Measurements from ENCODE around the gene CDO1. TPM values are rescaled to one million over a fixed set of nuclear protein-coding genes. Genes with fewer than 3 reads are reported as not detected.

The CDO1 gene
- total and polyA plus RNA-seq, 4 experiments from 2014 or later: 1.1 to 1.4 TPM; not detected in 2

DNA sequence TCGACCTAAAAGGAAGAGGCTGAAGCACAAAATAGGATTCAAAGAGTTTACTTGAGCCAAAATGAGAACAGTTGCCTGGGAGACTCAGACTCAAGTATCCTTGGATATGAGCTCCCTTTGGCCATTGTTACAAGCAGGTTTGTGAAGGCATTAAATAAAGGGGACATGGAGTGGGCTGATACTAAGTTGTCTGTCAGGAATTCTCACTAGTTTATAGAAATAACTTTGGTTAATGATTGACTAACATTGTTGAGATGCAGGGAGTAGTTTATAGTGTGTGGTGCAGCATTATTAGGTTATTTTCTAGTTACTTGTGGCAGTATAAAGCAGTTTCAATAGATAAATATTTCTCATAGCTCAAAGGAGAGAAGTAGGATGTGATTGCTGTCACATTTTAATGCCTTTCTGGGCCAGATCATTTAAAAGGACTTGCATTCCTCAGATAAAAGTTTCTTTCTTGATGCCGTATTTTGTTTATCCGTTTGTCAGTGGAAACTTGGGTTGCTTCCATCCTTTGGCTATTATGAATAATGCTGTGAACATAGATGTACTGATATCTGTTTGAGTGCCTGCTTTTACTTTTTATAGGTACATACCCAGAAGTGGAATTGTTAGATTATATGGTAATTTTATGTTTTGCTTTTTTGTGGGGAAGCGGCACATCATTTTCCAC is 34.4 kb upstream of the CDO1 start:
- Mint-ChIP-seq H3K27me3 (no peaks in the 10 kb centered on the region), H3K4me1 (peaks cover 25 to 36% (median 31%) of the 10 kb centered on the region in 4 donors), H3K9me3 (peaks cover 4 to 12% (median 7%) of the 10 kb centered on the region in 8 donors), H3K4me3 (no peak overlapping the region), H3K27ac (peak overlapping the region in 1 of 7 donors; percentile 0), H3K36me3 (peaks cover 5 to 18% of the 10 kb centered on the region in 2 donors)
- Histone ChIP-seq H3K27me3 (ENCODE audit: insufficient read depth, low read length) (no peaks in the 10 kb centered on the region), H3K9me3 (ENCODE audit: control insufficient read depth in 1 of 2, low read length in 2 of 2) (no peaks in the 10 kb centered on the region), H3K27ac (ENCODE audit: low read depth, low read length) (no peak overlapping the region), H3K4me3 (ENCODE audit: low read length in 2 of 2) (no peak overlapping the region), H3K36me3 (ENCODE audit: insufficient read depth, low read length) (no peaks in the 10 kb centered on the region), H3K4me1 (ENCODE audit: insufficient read depth, low read length) (peaks cover 4% of the 10 kb centered on the region)
- ChIA-PET CTCF (ENCODE audit: partially characterized antibody) (no interaction called here), POLR2A (ENCODE audit: partially characterized antibody) (no interaction called here)
- no peak for DNase-seq
- intact Hi-C loops (cut with micrococcal nuclease): no loop called here

DNA sequence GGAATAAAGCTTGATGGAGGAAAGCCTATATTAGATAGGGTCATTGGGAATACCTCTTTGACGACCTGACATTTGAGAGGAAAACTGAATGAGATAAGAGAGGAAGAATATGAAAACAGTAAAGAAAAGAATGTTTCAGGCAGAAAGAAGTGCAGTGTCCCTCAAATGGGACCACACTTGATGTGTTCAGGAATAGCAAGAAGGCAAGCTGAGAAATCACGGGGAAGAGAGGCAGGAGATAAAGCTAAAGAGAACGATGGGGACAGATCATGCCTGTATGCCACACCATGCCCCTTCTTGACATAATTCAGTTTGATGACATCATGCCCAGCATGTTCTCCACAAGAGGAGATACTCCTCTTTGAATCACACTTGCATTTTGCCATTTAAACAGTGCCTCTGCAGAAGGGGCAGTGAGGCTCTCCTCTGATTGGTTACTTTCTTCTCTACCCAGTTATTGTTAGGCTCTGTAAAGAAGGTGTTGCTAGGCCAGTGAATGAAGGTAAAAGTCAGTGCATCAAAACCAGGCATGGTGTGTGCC is 32.9 kb upstream of the CDO1 start:
- H3K27me3 ChIP-seq (ENCODE audit: insufficient read depth, low read length): no peaks in the 10 kb centered on the region
- H3K36me3 ChIP-seq (ENCODE audit: insufficient read depth, low read length): no peaks in the 10 kb centered on the region
- no peak overlapping the region for H3K27ac ChIP-seq (ENCODE audit: low read depth, low read length)
- H3K9me3 Mint-ChIP-seq: peaks cover 2 to 12% (median 6%) of the 10 kb centered on the region in 8 donors
- ChIA-PET POLR2A (ENCODE audit: partially characterized antibody) (no interaction called here), CTCF (ENCODE audit: partially characterized antibody) (no interaction called here)
- peaks cover 9% of the 10 kb centered on the region for H3K4me1 ChIP-seq (ENCODE audit: insufficient read depth, low read length)
- DNase-seq: no peak
- no peaks in the 10 kb centered on the region for H3K27me3 Mint-ChIP-seq
- no peak overlapping the region for H3K4me3 ChIP-seq (ENCODE audit: low read length in 2 of 2)
- H3K9me3 ChIP-seq (ENCODE audit: control insufficient read depth in 1 of 2, low read length in 2 of 2): no peaks in the 10 kb centered on the region
- peaks cover 30 to 39% (median 33%) of the 10 kb centered on the region in 4 donors for H3K4me1 Mint-ChIP-seq
- peaks cover 5 to 13% of the 10 kb centered on the region in 2 donors for H3K36me3 Mint-ChIP-seq
- intact Hi-C loops (cut with micrococcal nuclease): no loop called here
- H3K27ac Mint-ChIP-seq: peak overlapping the region in 1 of 7 donors; percentile 1
- H3K4me3 Mint-ChIP-seq: no peak overlapping the region

DNA sequence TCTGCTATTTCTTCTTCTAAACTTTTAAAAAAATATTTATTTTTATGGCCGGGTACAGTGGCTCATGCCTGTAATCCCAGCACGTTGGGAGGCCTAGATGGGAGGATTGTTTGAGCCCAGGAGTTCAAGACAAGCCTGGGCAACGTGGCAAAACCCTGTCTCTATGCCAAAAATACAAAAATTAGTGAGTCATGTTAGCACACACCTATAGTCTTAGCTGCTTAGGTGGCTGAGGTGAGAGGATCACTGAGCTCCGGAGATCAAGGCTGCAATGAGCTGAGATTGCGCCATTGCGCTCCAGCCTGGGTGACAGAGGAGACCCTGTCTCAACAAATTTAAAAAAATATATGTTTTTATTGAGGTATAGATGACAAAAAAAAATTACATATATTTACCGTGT is 30.8 kb upstream of the CDO1 start:
- no peaks in the 10 kb centered on the region for H3K9me3 Mint-ChIP-seq
- peaks cover 0 to 4% of the 10 kb centered on the region in 2 donors for H3K36me3 Mint-ChIP-seq
- H3K27ac ChIP-seq (ENCODE audit: low read depth, low read length): no peak overlapping the region
- CTCF ChIA-PET (ENCODE audit: partially characterized antibody): interaction anchor here (0.6 to 1.2 kb wide), 2 partner anchors 8 to 212 kb away, joined by 3 to 4 read pairs; no protein-coding TSS in a partner anchor
- no peak for DNase-seq
- H3K4me3 ChIP-seq (ENCODE audit: low read length in 2 of 2): no peak overlapping the region
- H3K36me3 ChIP-seq (ENCODE audit: insufficient read depth, low read length): no peaks in the 10 kb centered on the region
- H3K27me3 ChIP-seq (ENCODE audit: insufficient read depth, low read length): no peaks in the 10 kb centered on the region
- POLR2A ChIA-PET (ENCODE audit: partially characterized antibody): no interaction called here
- H3K9me3 ChIP-seq (ENCODE audit: control insufficient read depth in 1 of 2, low read length in 2 of 2): no peaks in the 10 kb centered on the region
- intact Hi-C loops (cut with micrococcal nuclease): no loop called here
- peaks cover 31 to 54% (median 42%) of the 10 kb centered on the region in 4 donors for H3K4me1 Mint-ChIP-seq
- H3K27ac Mint-ChIP-seq: no peak overlapping the region
- H3K4me3 Mint-ChIP-seq: no peak overlapping the region
- H3K4me1 ChIP-seq (ENCODE audit: insufficient read depth, low read length): peaks cover 26% of the 10 kb centered on the region
- H3K27me3 Mint-ChIP-seq: no peaks in the 10 kb centered on the region

DNA sequence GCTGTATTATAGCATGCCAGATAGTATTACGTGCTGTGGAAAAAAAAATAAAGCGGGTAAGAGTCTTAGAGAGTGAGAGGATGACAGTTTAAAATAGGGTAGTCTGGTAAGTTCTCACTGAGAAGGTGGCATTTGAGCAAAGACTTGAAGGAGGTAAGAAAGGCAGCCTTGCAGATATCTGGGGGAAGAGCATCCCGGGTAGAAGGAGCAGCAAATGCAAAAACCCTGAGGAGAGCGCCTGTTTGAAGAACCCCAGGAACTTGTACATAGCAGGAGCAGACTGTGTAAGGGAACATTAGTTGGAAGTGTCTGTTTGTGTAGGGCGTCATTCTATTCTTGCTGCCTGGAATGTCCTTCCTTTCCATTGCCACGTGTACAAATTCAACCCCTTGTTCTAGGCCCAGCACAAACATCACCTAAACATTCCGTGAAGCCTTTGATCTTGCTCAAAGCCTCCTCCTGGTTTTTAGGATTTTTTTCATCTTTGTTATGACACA is 27.9 kb upstream of the CDO1 start:
- no peaks in the 10 kb centered on the region for H3K9me3 Mint-ChIP-seq
- no peak for DNase-seq
- peaks cover 39% of the 10 kb centered on the region for H3K4me1 ChIP-seq (ENCODE audit: insufficient read depth, low read length)
- ChIA-PET POLR2A (ENCODE audit: partially characterized antibody) (interaction anchor here (4.5 to 5.8 kb wide), 2 partner anchors 219 to 300 kb away, joined by 29 to 59 read pairs; partner anchors contain the start of genes FEM1C and TMED7), CTCF (ENCODE audit: partially characterized antibody) (interaction anchor here (1.0 kb wide), 1 partner anchor 301 kb away, joined by 3 read pairs; no protein-coding TSS in a partner anchor)
- H3K27me3 ChIP-seq (ENCODE audit: insufficient read depth, low read length): no peaks in the 10 kb centered on the region
- no peaks in the 10 kb centered on the region for H3K27me3 Mint-ChIP-seq
- no peak overlapping the region for H3K27ac ChIP-seq (ENCODE audit: low read depth, low read length)
- peak overlapping the region in 2 of 8 donors; percentile 5 to 23 for H3K4me3 Mint-ChIP-seq
- peak overlapping the region in 1 of 7 donors; percentile 19 for H3K27ac Mint-ChIP-seq
- no peak overlapping the region for H3K4me3 ChIP-seq (ENCODE audit: low read length in 2 of 2)
- H3K36me3 ChIP-seq (ENCODE audit: insufficient read depth, low read length): no peaks in the 10 kb centered on the region
- H3K36me3 Mint-ChIP-seq: peaks cover 0 to 14% of the 10 kb centered on the region in 2 donors
- H3K9me3 ChIP-seq (ENCODE audit: control insufficient read depth in 1 of 2, low read length in 2 of 2): no peaks in the 10 kb centered on the region
- intact Hi-C loops (cut with micrococcal nuclease): loop anchor here (5.0 kb wide), 1 partner anchor 672 kb away; no protein-coding TSS in a partner anchor
- H3K4me1 Mint-ChIP-seq: peaks cover 28 to 61% (median 40%) of the 10 kb centered on the region in 4 donors

DNA sequence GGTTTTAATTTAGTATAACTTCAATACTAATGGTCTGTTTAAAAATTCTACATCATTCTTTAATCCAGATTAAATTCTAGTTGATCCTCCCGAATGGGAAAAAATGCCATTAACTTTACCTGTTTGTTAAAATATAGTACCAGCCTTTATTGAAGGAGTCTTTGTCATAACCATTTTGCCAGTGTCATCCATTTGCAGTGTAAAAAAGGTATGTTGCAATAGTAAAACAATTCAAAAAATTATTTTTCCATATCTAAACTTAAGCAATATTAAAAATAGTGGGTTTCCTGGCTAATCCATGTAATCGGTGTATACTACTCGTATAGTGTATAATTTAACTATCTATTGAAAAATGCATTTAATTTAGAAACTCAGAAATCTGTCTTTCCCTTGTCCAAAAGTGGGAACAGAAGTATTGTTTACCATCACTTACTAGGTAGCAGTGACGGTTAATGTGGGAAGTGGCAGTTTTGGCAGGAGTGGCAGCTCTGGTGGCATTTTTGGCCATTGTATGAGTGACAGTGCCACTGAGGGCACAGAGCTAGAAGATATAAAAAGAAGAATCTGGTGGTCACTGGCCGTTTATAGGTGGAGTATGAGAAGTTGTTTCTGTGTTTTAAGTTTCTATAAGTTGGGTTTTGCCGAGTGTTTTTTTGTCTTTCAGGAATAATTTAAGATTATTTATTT is 27.1 kb upstream of the CDO1 start:
- H3K4me3 ChIP-seq (ENCODE audit: low read length in 2 of 2): no peak overlapping the region
- H3K36me3 ChIP-seq (ENCODE audit: insufficient read depth, low read length): no peaks in the 10 kb centered on the region
- no peak for DNase-seq
- H3K27ac ChIP-seq (ENCODE audit: low read depth, low read length): no peak overlapping the region
- H3K9me3 Mint-ChIP-seq: no peaks in the 10 kb centered on the region
- H3K27ac Mint-ChIP-seq: peak overlapping the region in 2 of 7 donors; percentile 90 to 98
- no peaks in the 10 kb centered on the region for H3K9me3 ChIP-seq (ENCODE audit: control insufficient read depth in 1 of 2, low read length in 2 of 2)
- intact Hi-C loops (cut with micrococcal nuclease): loop anchor here (5.0 kb wide), 1 partner anchor 671 kb away; no protein-coding TSS in a partner anchor
- peaks cover 46% of the 10 kb centered on the region for H3K4me1 ChIP-seq (ENCODE audit: insufficient read depth, low read length)
- H3K4me1 Mint-ChIP-seq: peaks cover 30 to 61% (median 42%) of the 10 kb centered on the region in 4 donors
- CTCF ChIA-PET (ENCODE audit: partially characterized antibody): interaction anchor here (1.5 kb wide), 1 partner anchor 209 kb away, joined by 7 read pairs; no protein-coding TSS in a partner anchor
- POLR2A ChIA-PET (ENCODE audit: partially characterized antibody): interaction anchor here (1.1 to 5.8 kb wide), 3 partner anchors 218 to 299 kb away, joined by 4 to 59 read pairs (median 29); partner anchors contain the start of genes COMMD10, FEM1C and TMED7
- H3K4me3 Mint-ChIP-seq: peak overlapping the region; percentile 96 to 99 (median 98)
- peaks cover 0 to 14% of the 10 kb centered on the region in 2 donors for H3K36me3 Mint-ChIP-seq
- no peaks in the 10 kb centered on the region for H3K27me3 ChIP-seq (ENCODE audit: insufficient read depth, low read length)
- no peaks in the 10 kb centered on the region for H3K27me3 Mint-ChIP-seq

DNA sequence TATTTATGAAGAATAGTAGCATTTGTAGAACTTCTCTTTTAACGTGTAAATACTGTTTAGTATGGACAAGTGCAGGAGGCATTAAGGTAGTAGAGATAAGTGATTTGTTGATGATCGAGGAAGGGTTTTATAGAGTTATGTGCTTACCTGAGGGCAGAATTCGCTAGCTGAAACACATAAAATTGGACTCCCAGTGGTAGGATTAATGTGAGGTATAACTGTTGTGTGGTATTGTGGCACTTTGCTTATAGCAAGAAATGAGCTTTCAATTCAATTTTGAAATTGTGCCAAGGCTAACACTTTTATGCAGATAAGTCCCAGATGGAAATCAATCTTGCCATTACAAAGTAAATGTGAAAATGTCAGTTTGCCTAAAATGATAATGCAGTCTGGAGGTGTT is 26.5 kb upstream of the CDO1 start:
- intact Hi-C loops (cut with micrococcal nuclease): loop anchor here (5.0 kb wide), 1 partner anchor 671 kb away; no protein-coding TSS in a partner anchor
- CTCF ChIA-PET (ENCODE audit: partially characterized antibody): interaction anchor here (1.5 kb wide), 1 partner anchor 209 kb away, joined by 7 read pairs; no protein-coding TSS in a partner anchor
- Mint-ChIP-seq H3K36me3 (peaks cover 0 to 16% of the 10 kb centered on the region in 2 donors), H3K27me3 (no peaks in the 10 kb centered on the region), H3K27ac (peak overlapping the region in 6 of 7 donors; percentile 90 to 98 (median 98)), H3K9me3 (no peaks in the 10 kb centered on the region), H3K4me3 (peak overlapping the region; percentile 96 to 99 (median 98)), H3K4me1 (peaks cover 32 to 62% (median 46%) of the 10 kb centered on the region in 4 donors)
- no peaks in the 10 kb centered on the region for H3K36me3 ChIP-seq (ENCODE audit: insufficient read depth, low read length)
- no peak overlapping the region for H3K27ac ChIP-seq (ENCODE audit: low read depth, low read length)
- POLR2A ChIA-PET (ENCODE audit: partially characterized antibody): interaction anchor here (1.1 to 5.8 kb wide), 3 partner anchors 217 to 299 kb away, joined by 4 to 59 read pairs (median 29); partner anchors contain the start of genes COMMD10, FEM1C and TMED7
- peak in 1 of 5 donors; percentile 9 for DNase-seq
- peak overlapping the region; percentile 79 to 83 for H3K4me3 ChIP-seq (ENCODE audit: low read length in 2 of 2)
- no peaks in the 10 kb centered on the region for H3K9me3 ChIP-seq (ENCODE audit: control insufficient read depth in 1 of 2, low read length in 2 of 2)
- H3K27me3 ChIP-seq (ENCODE audit: insufficient read depth, low read length): no peaks in the 10 kb centered on the region
- H3K4me1 ChIP-seq (ENCODE audit: insufficient read depth, low read length): peaks cover 52% of the 10 kb centered on the region

Data from CD4-positive, alpha-beta memory T cell (primary cell).